SK-N-SH treated with all-trans-retinoic acid at 6 μM for 48 hours (cell line): ENCODE results near the gene ERMARD.

Experiments
- CSRNP3 ChIP-seq: fragments of 250-450 bp; sonication (Bioruptor Pico); IDR thresholded peaks from 2 replicates; pipeline ENCODE4 v1.5.1; 2021; ENCODE audit warnings: mild to moderate bottlenecking, moderate library complexity
- ESRRG ChIP-seq: fragments of 250-450 bp; sonication (Bioruptor Pico); IDR thresholded peaks from 2 replicates; pipeline ENCODE4 v1.6.1; 2021; ENCODE audit warnings: mild to moderate bottlenecking
- ISL1 ChIP-seq: fragments of 250-450 bp; sonication (Bioruptor Pico); IDR thresholded peaks from 2 replicates; pipeline ENCODE4 v2.1.2; 2022; ENCODE audit warnings: mild to moderate bottlenecking, moderate library complexity
- PATZ1 ChIP-seq: fragments of 250-450 bp; sonication (Bioruptor Pico); IDR thresholded peaks from 2 replicates; pipeline ENCODE4 v1.8.0; 2020; ENCODE audit warnings: mild to moderate bottlenecking, moderate library complexity, borderline replicate concordance
- ZFP30 ChIP-seq: fragments of 450-650 bp; formaldehyde crosslinking; IDR thresholded peaks from 2 replicates; pipeline ENCODE4 v1.5.0; 2022; ENCODE audit warnings: mild to moderate bottlenecking, moderate library complexity

GRCh38 chr6:169816975-169817374, 65.6 kb downstream of the ERMARD start:
- TF ChIP-seq ZFP30 (CRISPR knock-in tag) = no peak
- TF ChIP-seq CSRNP3 (CRISPR knock-in tag) = no peak
- TF ChIP-seq PATZ1 = no peak
- TF ChIP-seq ISL1 (CRISPR knock-in tag) = no peak
- TF ChIP-seq ESRRG (CRISPR knock-in tag) = no peak
